IMR-90 (cell line): ENCODE measurements around the gene SLAMF6. TPM values are rescaled to one million over a fixed set of nuclear protein-coding genes. Genes with fewer than 3 reads are reported as not detected.

Source experiments
- ATAC-seq: fragments of 200-7000 bp; cut with Tn5 transposase; 2 replicates; pipeline ENCODE4 v1.9.1; 2020; ENCODE audit warnings: low read depth, mild to moderate bottlenecking, moderate library complexity
- BruUV-seq: library from RNA; stranded (reverse); fragments of 400-500 nt; replicated peaks from 2 replicates; lab custom pipeline; 2021; lab: Mats Ljungman, UMichigan
- CTCF ChIA-PET: fragments of 300-600 bp; formaldehyde crosslinking; extraction: SDS; loops from one replicate; lab custom pipeline; 2021; ENCODE audit warnings: antibody characterized with exemption; lab: Yijun Ruan, JAX
- POLR2A ChIA-PET: fragments of 300-600 bp; sonication (Branson Sonifier 250); formaldehyde crosslinking; loops from one replicate; lab custom pipeline; 2022; ENCODE audit warnings: antibody characterized with exemption; ENCODE audit not compliant: unreplicated experiment; lab: Charles Lee
- DNase-seq: peaks from one replicate; pipeline ENCODE4 v3.0.0; 2013
- H2AFZ ChIP-seq: replicated peaks from 2 replicates; pipeline ENCODE3; 2013; ENCODE audit warnings: low read length, mild to moderate bottlenecking; ENCODE audit not compliant: poor library complexity
- H2AK5ac ChIP-seq: 2 replicates; pipeline ENCODE4 v1.6.1; 2013; ENCODE audit warnings: low read depth, low read length, inconsistent platforms
- H2AK9ac ChIP-seq: replicated peaks from 2 replicates; pipeline ENCODE3; 2013; ENCODE audit warnings: mild to moderate bottlenecking, low read depth, low read length, moderate library complexity; ENCODE audit not compliant: poor library complexity
- H2BK120ac ChIP-seq: 2 replicates; pipeline ENCODE4 v1.6.1; 2013; ENCODE audit warnings: low read depth, low read length, inconsistent platforms
- H2BK15ac ChIP-seq: 3 replicates; pipeline ENCODE4 v1.6.1; 2013; ENCODE audit warnings: low read depth, low read length, inconsistent platforms
- H2BK20ac ChIP-seq: 2 replicates; pipeline ENCODE4 v1.6.1; 2013; ENCODE audit warnings: low read depth, mild to moderate bottlenecking, inconsistent platforms, low read length, moderate library complexity
- H2BK5ac ChIP-seq: 2 replicates; pipeline ENCODE4 v1.6.1; 2013; ENCODE audit warnings: mild to moderate bottlenecking, low read depth, low read length, inconsistent platforms; ENCODE audit not compliant: poor library complexity, severe bottlenecking
- H3K14ac ChIP-seq: replicated peaks from 2 replicates; pipeline ENCODE4 v1.6.1; 2013; ENCODE audit warnings: low read depth, low read length, inconsistent platforms
- H3K18ac ChIP-seq: 2 replicates; pipeline ENCODE4 v1.6.1; 2013; ENCODE audit warnings: low read depth, low read length, control low read depth
- H3K23ac ChIP-seq: 2 replicates; pipeline ENCODE4 v1.6.1; 2013; ENCODE audit warnings: low read depth, low read length, inconsistent platforms
- H3K27ac ChIP-seq: 2 replicates; pipeline ENCODE4 v1.5.1; 2013; ENCODE audit warnings: mild to moderate bottlenecking, control low read depth, low read length; ENCODE audit not compliant: insufficient read depth
- H3K27me3 ChIP-seq: 2 replicates; pipeline ENCODE4 v1.6.1; 2013; ENCODE audit warnings: low read length; ENCODE audit not compliant: control insufficient read depth, insufficient read depth
- H3K36me3 ChIP-seq: 2 replicates; pipeline ENCODE4 v1.6.1; 2013; ENCODE audit warnings: low read length, mixed read lengths; ENCODE audit not compliant: control insufficient read depth, insufficient read depth
- H3K4ac ChIP-seq: 2 replicates; pipeline ENCODE4 v1.6.1; 2013; ENCODE audit warnings: low read depth, low read length, inconsistent platforms
- H3K4me1 ChIP-seq: 2 replicates; pipeline ENCODE4 v1.6.1; 2013; ENCODE audit warnings: low read length, mixed read lengths; ENCODE audit not compliant: control insufficient read depth, insufficient read depth
- H3K4me2 ChIP-seq: 2 replicates; pipeline ENCODE4 v1.6.1; 2013; ENCODE audit warnings: low read depth, mild to moderate bottlenecking, control low read depth, low read length, moderate library complexity
- H3K4me3 ChIP-seq: 2 replicates; pipeline ENCODE4 v1.5.1; 2013; ENCODE audit warnings: low read depth, mild to moderate bottlenecking, control low read depth, low read length, moderate library complexity; ENCODE audit not compliant: insufficient read depth
- H3K56ac ChIP-seq: 2 replicates; pipeline ENCODE4 v1.6.1; 2013; ENCODE audit warnings: low read length, inconsistent platforms; ENCODE audit not compliant: insufficient read depth; ENCODE audit errors: extremely low read depth
- H3K79me1 ChIP-seq, 2 experiments: 2 replicates each; pipeline ENCODE4 v1.6.1; 2013; ENCODE audit warnings: low read length in 2 of 2, inconsistent platforms in 1 of 2, low read depth in 1 of 2
- H3K9ac ChIP-seq: 2 replicates; pipeline ENCODE4 v1.6.1; 2013; ENCODE audit warnings: low read depth, low read length, control low read depth
- H3K9me1 ChIP-seq: 2 replicates; pipeline ENCODE4 v1.6.1; 2013; ENCODE audit warnings: low read length, inconsistent platforms; ENCODE audit not compliant: insufficient read depth
- H3K9me3 ChIP-seq: 2 replicates; pipeline ENCODE4 v1.6.1; 2013; ENCODE audit warnings: low read length; ENCODE audit not compliant: control insufficient read depth, insufficient read depth
- H4K20me1 ChIP-seq: 2 replicates; pipeline ENCODE4 v1.6.1; 2013; ENCODE audit warnings: low read length, inconsistent platforms; ENCODE audit not compliant: insufficient read depth
- H4K5ac ChIP-seq: 2 replicates; pipeline ENCODE4 v1.6.1; 2013; ENCODE audit warnings: mild to moderate bottlenecking, low read depth, low read length, control low read depth
- H4K8ac ChIP-seq, 2 experiments: 2 replicates each; pipeline ENCODE4 v1.6.1; 2013; ENCODE audit warnings: low read depth in 2 of 2, low read length in 2 of 2, control low read depth in 1 of 2, inconsistent platforms in 1 of 2
- H4K91ac ChIP-seq: 2 replicates; pipeline ENCODE4 v1.6.1; 2013; ENCODE audit warnings: low read depth, low read length, inconsistent platforms; ENCODE audit not compliant: insufficient read depth
- BHLHE40 ChIP-seq: fragments of 150-350 bp; IDR thresholded peaks from 2 replicates; pipeline ENCODE4 v1.6.1; 2016; ENCODE audit warnings: mild to moderate bottlenecking, low read depth, low read length
- CEBPB ChIP-seq: IDR thresholded peaks from 2 replicates; pipeline ENCODE4 v1.6.1; 2012; ENCODE audit warnings: low read depth, low read length, improper control_type of control experiment
- ELK1 ChIP-seq: fragments of 150-350 bp; IDR thresholded peaks from 2 replicates; pipeline ENCODE4 v1.6.1; 2016; ENCODE audit warnings: low read depth, mild to moderate bottlenecking, low read length, moderate library complexity, borderline replicate concordance
- FOS ChIP-seq: fragments of 150-350 bp; IDR thresholded peaks from 2 replicates; pipeline ENCODE4 v1.6.1; 2016; ENCODE audit warnings: low read depth, low read length
- MAFK ChIP-seq: IDR thresholded peaks from 2 replicates; pipeline ENCODE4 v1.6.1; 2012; ENCODE audit warnings: low read depth, low read length, improper control_type of control experiment
- MAZ ChIP-seq: IDR thresholded peaks from 2 replicates; pipeline ENCODE4 v1.6.1; 2012; ENCODE audit warnings: low read depth, mild to moderate bottlenecking, low read length, improper control_type of control experiment, moderate library complexity, borderline replicate concordance
- MXI1 ChIP-seq: IDR thresholded peaks from 2 replicates; pipeline ENCODE4 v1.6.1; 2012; ENCODE audit warnings: low read depth, mild to moderate bottlenecking, low read length, moderate library complexity, borderline replicate concordance
- POLR2A ChIP-seq: IDR thresholded peaks from 2 replicates; pipeline ENCODE4 v1.6.1; 2012; ENCODE audit warnings: mild to moderate bottlenecking, low read depth, low read length
- RFX5 ChIP-seq: IDR thresholded peaks from 2 replicates; pipeline ENCODE4 v1.8.0; 2012; ENCODE audit warnings: low read depth, mild to moderate bottlenecking, low read length, moderate library complexity
- SMC3 ChIP-seq: fragments of 150-350 bp; IDR thresholded peaks from 2 replicates; pipeline ENCODE4 v1.6.1; 2016; ENCODE audit warnings: low read depth, mild to moderate bottlenecking, antibody characterized with exemption, low read length, moderate library complexity
- WGBS, 2 experiments: methylation state at CpG; one replicate each; pipeline versions ENCODE4 v1.1.5 to v1.1.7; 2013; ENCODE audit warnings: missing lambda C conversion rate in 2 of 2; ENCODE audit not compliant: insufficient read length in 1 of 2; ENCODE audit errors: extremely low coverage in 2 of 2; 5-methylcytosine and 5-hydroxymethylcytosine counted together
- dilution Hi-C: fragments of 300-500 bp; cut with HindIII; formaldehyde crosslinking; loops from one replicate; pipeline ENCODE4 v1.14.3; 2018; ENCODE audit warnings: low sequenced_read_pairs; ENCODE audit not compliant: unreplicated experiment
- in situ Hi-C: fragments of 300-500 bp; cut with MboI; formaldehyde crosslinking; loops from 3 replicates; pipeline ENCODE4 v1.14.3; 2019; ENCODE audit warnings: low sequenced_read_pairs, inconsistent platforms, mixed read lengths
- intact Hi-C: fragments of 100-400 bp; cut with micrococcal nuclease; formaldehyde crosslinking; loops from 2 replicates; pipeline ENCODE4 v1.10.0; 2022
- polyA plus RNA-seq, 3 experiments: library from polyadenylated mRNA; depleted of rRNA; stranded (reverse); fragments of >200 nt; gene quantifications; 2 replicates each; pipeline ENCODE4 v1.2.3, GENCODE V29; 2012; ENCODE audit warnings: low replicate concordance in 1 of 3
- total RNA-seq: library from RNA; depleted of rRNA; stranded (reverse); fragments of >200 nt; gene quantifications from 2 replicates; pipeline ENCODE4 v1.2.3, GENCODE V29; 2012

The SLAMF6 gene
- total and polyA plus RNA-seq, 2 of the 4 experiments (the other 2 are of a cell fraction), result not detected

- intact Hi-C loops, result no loop called here
- H2BK120ac ChIP-seq, result no peak overlapping the region
- in situ Hi-C loops, result no loop called here
- H3K27ac ChIP-seq, result no peak overlapping the region
- no peak overlapping the region for H3K56ac ChIP-seq
- no peaks in the 10 kb centered on the region for H3K9me3 ChIP-seq
- no peak for ATAC-seq
- H4K91ac ChIP-seq, result no peak overlapping the region
- no peak overlapping the region for H2AK5ac ChIP-seq
- no peak overlapping the region for H3K4me3 ChIP-seq
- no peaks in the 10 kb centered on the region for H3K27me3 ChIP-seq
- no peak overlapping the region for H2AK9ac ChIP-seq
- H3K9me1 ChIP-seq, result no peaks in the 10 kb centered on the region
- no peak for TF ChIP-seq ELK1
- no peak for TF ChIP-seq SMC3
- no peak for TF ChIP-seq CEBPB
- no peak for TF ChIP-seq RFX5
- no peak for TF ChIP-seq MAZ
- TF ChIP-seq MXI1, result no peak
- no peak for TF ChIP-seq POLR2A
- no peak for TF ChIP-seq BHLHE40
- no peak for TF ChIP-seq MAFK
- no peak for TF ChIP-seq FOS
- H3K18ac ChIP-seq, result no peak overlapping the region
- ChIA-PET POLR2A (no interaction called here), CTCF (interaction anchor here (0.9 kb wide), 1 partner anchor 31 kb away, joined by 3 read pairs; no protein-coding TSS in a partner anchor)
- no peak overlapping the region for H2AFZ ChIP-seq
- no peak overlapping the region for H2BK15ac ChIP-seq
- no peak overlapping the region for H4K5ac ChIP-seq
- H3K14ac ChIP-seq, result no peak overlapping the region
- no peak overlapping the region for H3K4ac ChIP-seq
- H4K20me1 ChIP-seq, result no peaks in the 10 kb centered on the region
- H2BK5ac ChIP-seq, result no peak overlapping the region
- dilution Hi-C loops, result no loop called here
- no CpG with 5 or more reads among the region's 2 CpGs for WGBS, 2 experiments
- H3K4me1 ChIP-seq, result no peaks in the 10 kb centered on the region
- no peak for DNase-seq
- no peak overlapping the region for H2BK20ac ChIP-seq
- H4K8ac ChIP-seq, result no peak overlapping the region
- H3K23ac ChIP-seq, result no peak overlapping the region
- H3K4me2 ChIP-seq, result no peak overlapping the region
- no TSS peak for BruUV-seq
- H3K9ac ChIP-seq, result no peak overlapping the region
- no peaks in the 10 kb centered on the region for H3K36me3 ChIP-seq
- no peaks in the 10 kb centered on the region for H3K79me1 ChIP-seq
Observed at GRCh38 chr1:160459056-160459455, 64.0 kb downstream of the SLAMF6 start.
